RWPE1 (cell line): ENCODE data around the gene ATP2C2.

Source experiments
- CTCF ChIA-PET: fragments of 350-600 bp; sonication (Branson Sonifier 250); formaldehyde crosslinking; extraction: SDS; loops from one replicate; lab custom pipeline; 2021; lab: Yijun Ruan, JAX
- POLR2A ChIA-PET: fragments of 400-600 bp; formaldehyde crosslinking; extraction: SDS; loops from one replicate; lab custom pipeline; 2020; ENCODE audit warnings: antibody characterized with exemption; ENCODE audit not compliant: low non-redundant PET; lab: Yijun Ruan, JAX
- DNase-seq: peaks from one replicate; pipeline ENCODE4 v3.0.0; 2012; ENCODE audit warnings: low spot score
- H3K27ac ChIP-seq: fragments of 450-650 bp; 2 replicates; pipeline ENCODE4 v1.5.1; 2017
- TF ChIP-seq, protein P1 (sequence below): fragments of 450-650 bp; conservative IDR thresholded peaks from 2 replicates; pipeline ENCODE4 v1.5.1; 2017; ENCODE audit warnings: low read depth, mild to moderate bottlenecking

The ATP2C2 gene

DNA sequence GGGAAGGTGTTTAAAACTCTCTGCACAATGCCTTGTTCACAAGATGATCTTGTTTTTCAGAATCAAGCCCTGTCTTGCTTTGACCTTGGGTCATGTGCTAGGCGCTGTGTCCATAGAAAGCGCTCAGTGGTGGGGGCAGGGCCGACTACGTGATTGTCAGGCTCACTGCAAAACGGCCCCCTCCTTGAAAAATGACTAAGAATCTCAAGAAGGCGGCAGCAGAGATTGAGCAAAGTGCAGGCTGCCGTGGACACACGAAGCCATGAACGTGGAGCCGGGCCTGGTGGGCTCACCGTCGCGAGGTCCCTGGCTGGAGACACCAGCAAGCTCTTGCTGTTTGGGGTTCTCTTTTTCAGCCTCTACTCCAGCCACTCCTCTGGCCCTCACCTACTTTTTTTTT is 10.2 kb downstream of the ATP2C2 start:
- TF ChIP-seq, protein P1, sequence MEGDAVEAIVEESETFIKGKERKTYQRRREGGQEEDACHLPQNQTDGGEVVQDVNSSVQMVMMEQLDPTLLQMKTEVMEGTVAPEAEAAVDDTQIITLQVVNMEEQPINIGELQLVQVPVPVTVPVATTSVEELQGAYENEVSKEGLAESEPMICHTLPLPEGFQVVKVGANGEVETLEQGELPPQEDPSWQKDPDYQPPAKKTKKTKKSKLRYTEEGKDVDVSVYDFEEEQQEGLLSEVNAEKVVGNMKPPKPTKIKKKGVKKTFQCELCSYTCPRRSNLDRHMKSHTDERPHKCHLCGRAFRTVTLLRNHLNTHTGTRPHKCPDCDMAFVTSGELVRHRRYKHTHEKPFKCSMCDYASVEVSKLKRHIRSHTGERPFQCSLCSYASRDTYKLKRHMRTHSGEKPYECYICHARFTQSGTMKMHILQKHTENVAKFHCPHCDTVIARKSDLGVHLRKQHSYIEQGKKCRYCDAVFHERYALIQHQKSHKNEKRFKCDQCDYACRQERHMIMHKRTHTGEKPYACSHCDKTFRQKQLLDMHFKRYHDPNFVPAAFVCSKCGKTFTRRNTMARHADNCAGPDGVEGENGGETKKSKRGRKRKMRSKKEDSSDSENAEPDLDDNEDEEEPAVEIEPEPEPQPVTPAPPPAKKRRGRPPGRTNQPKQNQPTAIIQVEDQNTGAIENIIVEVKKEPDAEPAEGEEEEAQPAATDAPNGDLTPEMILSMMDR: no peak
- POLR2A ChIA-PET: interaction anchor here (0.5 kb wide), 1 partner anchor 271 kb away, joined by 7 read pairs; no protein-coding TSS in a partner anchor
- CTCF ChIA-PET: interaction anchor here (0.8 kb wide), 1 partner anchor 117 kb away, joined by 3 read pairs; no protein-coding TSS in a partner anchor
- DNase-seq: no peak
- H3K27ac ChIP-seq: no peak overlapping the region

DNA sequence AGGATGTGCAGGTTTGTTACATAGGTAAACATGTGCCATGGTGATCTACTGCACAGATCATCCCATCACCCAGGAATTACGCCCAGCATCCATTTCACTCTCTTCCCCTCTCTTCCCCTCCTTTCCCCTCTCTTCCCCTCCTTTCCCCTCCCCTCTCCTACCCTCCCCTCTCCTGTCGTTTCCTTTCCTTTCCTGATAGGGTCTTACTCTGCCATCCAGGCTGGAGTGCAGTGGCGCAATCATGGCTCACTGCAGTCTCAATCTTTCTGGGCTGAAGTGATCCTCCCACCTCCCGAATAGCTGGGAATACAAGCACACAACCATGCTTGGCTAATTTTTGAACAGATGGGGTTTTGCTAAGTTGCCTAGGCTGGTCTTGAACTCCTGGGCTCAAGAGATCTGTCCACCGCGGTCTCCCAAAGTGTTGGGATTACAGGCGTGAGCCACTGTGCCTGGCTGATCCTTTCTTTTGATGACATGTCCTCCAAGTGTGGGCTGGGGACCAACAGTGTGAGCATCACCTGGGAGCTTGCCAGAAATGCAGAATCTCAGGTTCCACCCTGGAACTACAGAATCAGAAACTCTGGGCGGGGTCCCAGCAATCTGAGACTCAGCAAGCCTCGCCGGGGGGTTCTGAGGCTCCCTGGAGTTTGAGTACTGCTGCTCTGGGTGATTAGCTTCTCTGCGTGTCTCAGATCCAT is 10.8 kb downstream of the ATP2C2 start:
- no peak overlapping the region for H3K27ac ChIP-seq
- DNase-seq: no peak
- TF ChIP-seq, protein P1: no peak
- POLR2A ChIA-PET: no interaction called here
- CTCF ChIA-PET: no interaction called here

DNA sequence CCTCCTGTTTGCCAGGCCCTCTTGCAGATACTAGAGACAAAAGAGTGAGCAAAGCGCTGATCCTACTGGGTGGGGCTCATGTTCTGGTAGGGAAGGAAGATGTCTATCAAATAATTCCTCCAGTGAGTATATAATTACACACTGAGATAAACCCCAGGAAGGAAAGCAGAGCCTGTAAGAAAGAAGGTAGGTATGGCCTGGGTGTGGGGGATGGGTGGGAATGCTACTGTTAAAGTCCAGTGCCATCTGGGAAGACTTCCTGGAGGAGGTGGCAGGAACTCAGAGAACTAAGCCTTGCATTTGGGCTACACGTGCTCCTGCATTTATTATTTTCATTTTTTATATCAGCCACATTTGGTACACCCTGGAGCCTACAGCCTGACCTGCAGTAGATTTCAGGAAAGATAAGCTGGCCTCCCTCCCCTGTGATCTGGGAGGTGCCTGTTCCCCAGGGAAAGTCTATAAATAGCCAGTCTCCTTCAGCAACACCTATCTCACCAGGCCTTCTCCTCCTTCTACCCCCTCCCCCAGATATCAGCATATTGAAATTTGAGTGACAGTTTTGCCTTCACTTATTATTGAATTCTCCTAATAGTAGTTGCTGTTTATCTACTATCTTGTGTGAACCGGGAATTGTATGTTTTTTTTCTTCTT is 11.5 kb downstream of the ATP2C2 start:
- no peak overlapping the region for H3K27ac ChIP-seq
- DNase-seq: no peak
- POLR2A ChIA-PET: no interaction called here
- TF ChIP-seq, protein P1: no peak
- CTCF ChIA-PET: no interaction called here

DNA sequence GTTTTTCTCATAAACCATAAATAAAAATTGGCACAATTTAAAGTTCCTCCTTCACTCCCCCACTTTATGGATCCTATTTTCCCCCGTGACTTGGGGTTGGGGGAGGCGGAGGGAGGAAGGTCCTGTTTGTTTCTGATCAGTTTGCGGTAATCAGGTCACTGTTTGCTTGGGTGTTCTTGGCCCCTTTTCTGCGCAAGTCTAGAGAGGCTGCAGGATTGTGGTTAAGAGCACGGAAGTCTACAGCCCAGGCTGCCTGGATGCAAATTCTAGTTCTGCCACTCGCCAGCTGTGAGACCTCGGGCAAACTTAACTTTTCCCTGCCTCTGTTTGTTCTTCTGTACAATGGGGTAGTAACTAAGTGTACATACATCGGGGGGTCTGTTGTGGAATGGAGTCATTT is 12.1 kb downstream of the ATP2C2 start:
- ChIA-PET CTCF (no interaction called here), POLR2A (no interaction called here)
- DNase-seq: no peak
- TF ChIP-seq, protein P1: no peak
- no peak overlapping the region for H3K27ac ChIP-seq

DNA sequence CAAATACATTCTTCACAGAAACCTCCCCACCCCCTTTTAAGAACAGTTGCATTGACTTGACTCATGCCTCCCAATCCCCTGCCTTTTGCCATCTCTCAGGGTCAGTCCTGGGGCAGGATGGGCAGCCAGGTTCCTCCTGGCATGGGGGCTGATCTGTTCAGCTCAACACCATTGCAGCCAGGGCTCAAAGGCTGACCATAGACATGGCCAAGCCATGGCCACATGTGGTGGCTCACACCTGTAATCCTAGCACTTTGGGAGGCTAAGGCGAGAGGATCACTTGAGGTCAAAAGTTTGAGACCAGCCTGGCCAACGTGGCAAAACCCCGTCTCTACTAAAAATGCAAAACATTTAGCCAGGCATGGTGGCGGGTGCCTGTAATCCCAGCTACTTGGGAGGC is 14.1 kb downstream of the ATP2C2 start:
- ChIA-PET POLR2A (no interaction called here), CTCF (no interaction called here)
- TF ChIP-seq, protein P1: no peak
- DNase-seq: no peak
- H3K27ac ChIP-seq: no peak overlapping the region

DNA sequence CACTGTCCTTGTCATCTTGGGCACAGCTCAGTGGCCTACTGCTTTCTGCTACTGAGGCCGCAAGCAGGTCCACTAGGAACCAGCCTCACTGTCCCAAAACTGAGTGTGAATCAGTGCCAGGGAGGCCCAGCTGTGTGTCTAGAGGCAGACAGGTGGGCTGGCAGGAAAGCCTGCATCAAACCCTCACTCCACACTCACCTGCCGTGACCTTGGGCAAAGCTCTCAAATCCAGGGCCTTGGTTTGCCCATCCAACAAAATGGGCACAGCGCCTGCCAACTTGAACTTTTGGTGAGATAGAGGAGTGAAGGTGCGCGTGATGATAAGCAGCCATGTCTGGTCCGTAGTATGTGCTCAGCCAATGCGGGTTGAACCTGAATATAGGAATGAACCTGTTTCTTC is 14.8 kb downstream of the ATP2C2 start:
- no peak for DNase-seq

More for the DNA sequence above, 14.8 kb downstream of the ATP2C2 start:
- CTCF ChIA-PET: no interaction called here
- TF ChIP-seq, protein P1: no peak
- H3K27ac ChIP-seq: no peak overlapping the region
- POLR2A ChIA-PET: no interaction called here
